Stimulated activated CD4-positive, alpha-beta T cell treated with anti-CD3 and anti-CD28 coated beads, TNF-alpha, amount 100 ng/mL, for 48 hours (primary cell): ENCODE data around the gene COL18A1.
"Not testable (repeated sequence)": the region's sequence is repeated elsewhere in the genome, so short reads cannot be mapped to it uniquely, and the experiment has no call there.

ENCODE experiments used
- DNase-seq, 3 donors: peaks; one replicate each; pipeline ENCODE4 v3.0.0-alpha.2; 2020; ENCODE audit warnings: low read depth in 3 of 3

The COL18A1 gene

DNA sequence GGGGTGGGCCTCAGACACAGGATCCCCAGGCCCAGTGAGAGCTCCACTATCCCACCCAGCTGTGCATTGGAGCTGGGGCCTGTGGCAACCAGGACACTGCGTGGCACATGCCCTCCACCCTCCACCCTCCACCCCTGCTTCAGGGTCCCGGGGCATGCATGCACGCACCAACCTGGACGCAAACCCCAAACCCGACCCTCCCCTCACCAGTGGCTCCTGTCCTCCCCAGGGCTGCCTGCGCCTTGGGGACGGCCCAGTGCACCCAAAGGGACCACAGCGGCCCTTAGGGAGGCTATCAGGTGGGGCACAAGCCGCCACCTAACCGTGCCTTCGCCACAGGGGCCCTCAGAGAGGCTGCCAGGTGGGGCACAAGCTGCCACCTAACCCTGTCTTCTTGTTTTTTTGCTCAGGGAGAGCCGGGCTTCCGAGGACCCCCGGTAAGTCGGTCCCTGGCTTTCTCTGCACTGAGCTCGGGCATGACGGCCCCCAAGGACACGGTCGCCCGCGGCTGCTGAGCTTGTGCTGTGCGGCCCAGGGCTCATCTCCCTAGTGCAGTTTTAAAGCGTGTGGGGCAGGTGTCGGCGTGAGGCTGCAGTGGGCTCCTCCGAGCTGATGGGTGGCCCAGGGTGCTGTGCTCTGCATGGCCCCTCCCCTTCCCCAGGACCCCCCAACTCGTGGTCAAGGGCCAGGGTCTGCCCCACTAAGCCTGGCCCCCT lies 89.3 kb downstream of the COL18A1 start:
- no peak for DNase-seq

DNA sequence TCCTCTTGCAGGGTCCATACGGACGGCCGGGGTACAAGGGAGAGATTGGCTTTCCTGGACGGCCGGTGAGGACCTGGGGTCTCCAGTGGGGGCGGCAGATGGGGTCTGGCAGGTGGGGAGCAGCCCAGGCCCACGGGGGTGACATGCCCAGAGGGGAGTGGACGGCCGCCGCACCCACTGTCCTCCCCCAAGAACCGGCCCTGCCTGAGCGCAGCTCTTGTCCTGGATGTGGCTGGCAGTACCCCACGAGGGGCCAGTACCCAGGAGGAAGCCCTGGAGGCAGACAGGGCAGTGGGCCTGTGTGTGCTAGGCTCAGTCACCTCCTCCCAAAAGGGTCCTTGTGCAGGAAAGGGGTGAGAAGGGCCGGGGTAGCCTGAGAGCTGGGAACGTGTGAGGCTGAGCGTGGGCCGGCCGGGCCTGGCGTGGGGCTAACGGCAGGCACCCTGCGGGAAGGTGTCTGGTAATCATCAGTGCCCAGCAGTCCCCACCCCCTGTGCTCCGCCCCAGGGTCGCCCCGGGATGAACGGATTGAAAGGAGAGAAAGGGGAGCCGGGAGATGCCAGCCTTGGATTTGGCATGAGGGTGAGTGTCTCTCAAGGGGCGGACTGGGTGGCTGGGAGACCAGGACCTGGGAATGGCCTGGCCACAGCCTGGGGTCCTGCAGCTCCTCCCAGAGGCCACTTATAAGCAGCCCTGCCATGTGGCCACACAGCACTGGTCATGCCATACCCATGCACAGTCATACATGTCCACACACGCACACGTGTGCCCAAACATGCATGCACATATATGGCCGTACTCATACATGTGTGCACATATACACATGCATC lies 90.1 kb downstream of the COL18A1 start:
- DNase-seq, result no peak

DNA sequence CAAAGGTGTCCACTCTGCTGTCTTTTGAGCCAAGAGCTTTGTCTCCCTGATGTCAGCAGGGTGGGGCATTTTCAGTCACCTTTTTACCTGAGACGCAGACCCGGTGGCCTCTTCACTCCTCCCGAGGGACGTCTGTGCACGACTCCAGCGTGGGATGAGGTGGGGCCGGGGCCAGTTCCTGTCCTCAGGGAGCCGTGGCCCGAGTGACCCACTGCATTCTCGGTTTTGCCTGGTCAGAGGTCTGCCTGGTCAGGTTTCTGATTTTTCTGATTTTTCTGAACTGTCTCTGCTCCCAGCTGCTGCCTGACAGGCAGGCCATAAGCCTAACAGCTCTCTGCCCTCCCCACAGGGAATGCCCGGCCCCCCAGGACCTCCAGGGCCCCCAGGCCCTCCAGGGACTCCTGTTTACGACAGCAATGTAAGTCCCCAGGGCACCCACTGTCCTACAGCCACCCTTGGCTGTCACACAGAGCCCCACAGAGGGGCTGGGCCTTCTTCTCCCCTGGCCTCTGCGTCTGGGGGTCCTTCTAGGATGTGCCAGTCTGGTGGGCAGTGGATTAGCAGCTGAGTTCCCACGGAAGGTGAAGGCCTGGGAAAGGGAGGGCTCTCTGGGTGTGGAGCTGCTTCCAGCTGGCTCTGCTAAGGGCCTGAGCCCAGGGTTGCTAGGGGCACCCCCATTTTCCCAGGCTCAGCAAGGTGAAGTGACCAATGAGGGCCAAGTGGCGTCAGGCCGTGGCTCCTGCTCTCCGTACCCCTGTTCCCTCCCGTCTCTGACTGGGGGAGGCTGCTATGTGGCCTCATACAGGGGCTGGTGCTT lies 91.4 kb downstream of the COL18A1 start:
- no peak for DNase-seq

DNA sequence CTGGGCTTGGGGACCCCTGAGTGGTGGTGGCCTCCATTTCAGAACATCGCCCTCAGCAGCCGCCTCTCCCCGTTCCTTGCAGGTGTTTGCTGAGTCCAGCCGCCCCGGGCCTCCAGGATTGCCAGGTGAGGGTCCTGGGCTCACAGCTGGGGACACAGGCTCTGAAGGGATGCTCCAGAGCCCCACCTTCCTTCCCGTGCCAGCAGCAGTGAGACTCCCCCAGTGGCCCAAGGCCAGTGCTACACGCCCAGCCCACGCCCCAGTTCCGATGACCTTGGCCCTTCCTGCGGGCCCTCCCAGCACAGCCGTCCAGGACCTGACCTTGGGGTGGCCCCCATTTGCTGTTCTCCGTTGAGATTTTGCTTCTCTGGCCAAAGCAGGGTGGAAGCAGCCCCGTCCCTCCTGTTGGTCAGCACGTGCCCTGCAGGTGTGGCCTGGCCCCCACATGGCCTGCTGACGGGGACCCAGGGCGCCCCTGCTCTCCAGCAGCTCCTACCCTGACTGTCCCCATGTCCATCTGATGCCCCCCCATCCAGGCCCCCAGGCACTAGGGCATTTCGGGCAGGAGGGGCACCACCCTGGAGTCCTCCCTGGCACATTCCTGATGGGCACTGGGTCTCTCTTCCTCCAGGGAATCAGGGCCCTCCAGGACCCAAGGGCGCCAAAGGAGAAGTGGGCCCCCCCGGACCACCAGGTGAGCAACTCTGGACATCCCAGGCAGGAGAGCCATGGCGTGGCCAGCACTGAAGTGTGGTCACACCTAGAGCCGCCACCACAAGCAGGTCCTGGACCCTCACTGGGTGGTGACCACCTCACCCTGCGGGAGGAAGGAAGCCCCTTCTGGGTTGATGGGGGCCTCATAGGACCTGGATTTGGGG lies 92.2 kb downstream of the COL18A1 start:
- no peak for DNase-seq

- DNase-seq, result no peak
These were observed 93.1 kb downstream of the COL18A1 start for GRCh38 chr21:45497846-45498645.

DNA sequence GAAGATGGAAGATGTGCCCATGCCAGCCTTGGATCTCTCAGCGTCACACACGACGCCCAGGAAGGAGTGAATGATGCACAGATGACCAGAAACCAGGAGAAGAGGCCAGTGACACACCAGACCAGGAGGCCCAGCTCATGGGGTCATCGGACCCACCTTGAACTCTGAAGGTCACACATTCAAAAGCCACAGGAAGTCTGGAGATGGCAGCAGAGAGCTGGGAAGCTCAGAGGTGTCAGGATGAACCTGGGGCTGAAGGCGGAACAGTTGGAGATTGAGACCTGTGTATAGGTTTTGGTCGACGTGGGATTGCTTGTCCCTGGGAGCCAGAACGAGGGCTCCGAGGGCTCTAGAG lies 93.7 kb downstream of the COL18A1 start:
- DNase-seq, result no peak

DNA sequence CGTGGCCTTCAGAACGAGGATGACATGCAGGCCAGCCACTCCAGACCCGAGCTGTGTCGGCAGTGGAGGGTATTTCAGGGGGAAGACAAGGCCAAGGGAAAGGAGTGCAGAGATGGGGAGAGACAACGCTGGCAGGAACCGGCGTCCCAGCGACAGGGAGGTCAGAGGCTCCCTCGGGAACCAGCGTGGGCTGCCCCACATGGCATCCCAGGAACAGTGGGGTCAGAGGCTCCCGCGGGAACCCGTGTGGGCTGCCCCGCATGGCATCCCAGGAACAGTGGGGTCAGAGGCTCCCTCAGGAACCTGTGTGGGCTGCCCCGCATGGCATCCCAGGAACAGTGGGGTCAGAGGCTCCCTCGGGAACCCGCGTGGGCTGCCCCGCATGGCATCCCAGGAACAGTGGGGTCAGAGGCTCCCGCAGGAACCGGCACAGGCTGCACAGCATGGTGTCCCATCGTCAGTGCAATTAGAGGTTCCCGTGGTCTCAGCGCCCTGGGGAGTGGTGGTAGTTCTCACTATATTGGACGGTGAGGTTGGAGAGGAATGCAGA lies 94.3 kb downstream of the COL18A1 start:
- no peak for DNase-seq

DNA sequence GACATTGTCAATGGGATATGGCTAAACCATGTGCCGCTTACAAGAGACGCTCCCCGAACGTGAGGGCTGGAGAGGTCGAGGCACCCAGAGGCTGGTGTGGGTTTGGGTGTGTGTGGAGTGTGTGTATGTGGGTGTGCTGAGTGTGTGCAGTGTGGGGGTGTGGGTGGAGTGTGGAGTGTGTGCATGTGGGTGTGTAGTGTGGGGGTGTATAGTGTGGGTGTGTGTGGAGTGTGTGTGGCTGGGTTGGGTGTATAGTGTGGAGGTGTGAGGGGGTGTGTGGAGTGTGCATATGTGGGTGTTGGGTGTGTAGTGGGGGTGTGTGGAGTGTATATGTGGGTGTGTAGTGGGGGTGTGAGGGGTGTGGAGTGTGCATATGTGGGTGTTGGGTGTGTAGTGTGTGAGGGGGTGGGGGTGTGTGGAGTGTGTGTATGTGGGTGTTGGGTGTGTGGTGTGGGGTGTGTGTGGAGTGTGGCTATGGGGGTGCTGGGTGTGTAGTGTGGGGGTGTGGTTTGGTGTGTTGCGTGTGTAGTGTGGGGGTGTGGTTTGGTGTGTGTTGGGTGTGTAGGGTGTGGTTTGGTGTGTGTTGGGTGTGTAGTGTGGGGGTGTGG lies 95.1 kb downstream of the COL18A1 start:
- no peak for DNase-seq

DNA sequence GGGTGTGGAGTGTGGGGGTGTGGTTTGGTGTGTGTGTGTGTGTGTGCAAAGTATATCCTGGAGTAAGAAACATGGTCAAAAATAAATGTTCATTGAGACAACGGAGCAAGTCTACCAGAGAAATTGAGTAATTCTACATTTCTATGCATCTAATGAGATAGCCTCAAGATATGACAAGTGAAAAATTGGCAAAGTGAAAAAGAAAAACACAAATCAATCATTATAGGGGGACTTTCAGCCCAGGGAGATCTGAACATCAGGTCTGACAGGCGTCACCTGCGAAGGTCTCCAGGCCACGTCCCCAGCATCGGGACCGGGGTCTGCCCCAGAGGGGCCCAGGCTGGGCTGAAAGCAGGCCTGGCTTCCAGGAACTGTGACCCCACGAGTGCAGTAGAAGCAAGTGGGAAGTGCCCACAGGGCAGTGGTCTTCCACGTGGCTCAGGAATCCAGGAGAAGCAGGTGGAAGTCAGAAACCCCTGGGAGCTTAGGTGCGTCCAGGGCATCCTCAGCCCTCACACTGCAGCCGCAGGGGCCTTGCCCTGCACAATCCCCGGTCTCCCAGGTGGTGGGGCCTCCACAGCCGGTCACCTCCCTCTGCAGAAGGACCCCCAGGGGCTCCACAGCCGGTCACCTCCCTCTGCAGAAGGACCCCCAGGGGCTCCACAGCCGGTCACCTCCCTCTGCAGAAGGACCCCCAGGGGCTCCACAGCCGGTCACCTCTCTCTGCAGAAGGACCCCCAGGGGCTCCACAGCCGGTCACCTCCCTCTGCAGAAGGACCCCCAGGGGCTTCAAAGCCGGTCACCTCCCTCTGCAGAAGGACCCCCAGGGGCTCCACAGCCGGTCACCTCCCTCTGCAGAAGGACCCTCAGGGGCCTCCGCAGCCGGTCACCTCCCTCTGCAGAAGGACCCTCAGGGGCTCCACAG lies 96.4 kb downstream of the COL18A1 start:
- DNase-seq, result not testable (repeated sequence)

DNA sequence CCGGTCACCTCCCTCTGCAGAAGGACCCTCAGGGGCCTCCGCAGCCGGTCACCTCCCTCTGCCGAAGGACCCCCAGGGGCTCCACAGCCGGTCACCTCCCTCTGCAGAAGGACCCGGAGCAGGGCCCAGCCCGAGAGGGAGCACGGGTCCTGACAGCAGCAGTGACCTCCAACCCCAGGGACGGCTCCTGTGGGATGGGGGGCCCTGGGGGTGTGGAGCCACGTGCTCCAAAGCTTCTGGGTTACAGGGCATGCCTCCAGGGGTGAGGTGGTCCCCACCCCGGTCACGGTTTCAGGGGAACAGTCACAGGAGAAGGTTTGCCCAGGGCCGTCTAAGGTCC lies 97.0 kb downstream of the COL18A1 start:
- no peak for DNase-seq

GRCh38 chr21:45502600-45502999 lies 97.6 kb downstream of the COL18A1 start:
- no peak for DNase-seq

GRCh38 chr21:45503226-45503625 lies 98.3 kb downstream of the COL18A1 start:
- not testable (repeated sequence) for DNase-seq

GRCh38 chr21:45504021-45504515 lies 99.1 kb downstream of the COL18A1 start:
- DNase-seq, result no peak

DNA sequence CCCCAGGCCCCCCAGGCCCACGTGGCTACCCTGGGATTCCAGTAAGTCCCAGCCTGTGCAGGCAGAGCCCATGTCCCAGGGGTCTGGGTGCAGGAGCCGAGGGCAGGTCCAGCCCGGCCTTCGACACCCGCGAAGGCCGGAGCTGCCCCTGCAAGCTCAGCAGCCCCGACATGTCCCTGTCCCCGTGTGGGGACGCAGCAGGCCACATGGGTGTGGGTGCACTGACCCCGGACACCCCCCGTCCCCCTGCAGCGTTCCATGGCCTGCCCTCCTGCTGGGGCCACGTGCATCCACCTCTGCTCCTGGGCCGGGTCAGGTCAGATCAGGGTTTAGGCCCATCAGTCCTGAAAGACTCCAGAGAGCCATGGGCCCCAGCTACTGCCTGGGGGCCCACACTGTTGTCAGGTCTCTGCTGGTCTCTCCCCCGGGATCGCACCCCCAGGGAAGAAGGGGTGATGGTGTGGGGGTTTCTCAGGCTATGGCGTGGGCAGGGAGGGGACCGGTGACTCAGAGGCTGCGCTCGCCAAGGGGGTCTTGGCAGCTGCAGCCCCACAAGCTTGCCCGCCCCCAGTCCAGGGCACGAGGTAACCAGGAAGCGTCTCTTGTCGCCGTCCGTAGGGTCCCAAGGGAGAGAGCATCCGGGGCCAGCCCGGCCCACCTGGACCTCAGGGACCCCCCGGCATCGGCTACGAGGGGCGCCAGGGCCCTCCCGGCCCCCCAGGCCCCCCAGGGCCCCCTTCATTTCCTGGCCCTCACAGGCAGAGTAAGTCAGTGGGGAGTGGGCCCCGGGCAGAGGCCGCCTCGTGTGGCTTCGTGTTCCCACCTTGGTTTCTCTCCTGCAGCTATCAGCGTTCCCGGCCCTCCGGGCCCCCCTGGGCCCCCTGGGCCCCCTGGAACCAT lies 99.8 kb downstream of the COL18A1 start:
- DNase-seq, result no peak

GRCh38 chr21:45505416-45506021 lies 100.6 kb downstream of the COL18A1 start:
- DNase-seq, result no peak

- DNase-seq, result no peak
These were observed 101.4 kb downstream of the COL18A1 start for GRCh38 chr21:45506241-45506817.
